DOHH2 (cell line): ENCODE measurements around the gene ARRB2.

ENCODE experiments used
- H3F3A ChIP-seq: fragments of 200-600 bp; sonication (generic), shearing (Covaris generic); 2 replicates; pipeline ENCODE4 v1.6.0; 2016; ENCODE audit warnings: antibody characterized with exemption, mild to moderate bottlenecking; ENCODE audit not compliant: control insufficient read depth, insufficient read depth
- H3K27ac ChIP-seq: fragments of 200-600 bp; sonication (generic); 2 replicates; pipeline ENCODE4 v1.5.1; 2014; ENCODE audit warnings: low read depth, mild to moderate bottlenecking, low read length, moderate library complexity
- H3K27me3 ChIP-seq: fragments of 200-600 bp; sonication (generic); 2 replicates; pipeline ENCODE4 v1.6.1; 2014; ENCODE audit warnings: mild to moderate bottlenecking, low read length, mixed read lengths; ENCODE audit not compliant: control insufficient read depth
- H3K36me3 ChIP-seq: fragments of 200-600 bp; sonication (generic); 2 replicates; pipeline ENCODE4 v1.6.1; 2014; ENCODE audit warnings: mild to moderate bottlenecking, low read length, moderate library complexity, mixed read lengths; ENCODE audit not compliant: control insufficient read depth
- H3K4me1 ChIP-seq: fragments of 200-600 bp; sonication (generic); 2 replicates; pipeline ENCODE4 v1.6.1; 2014; ENCODE audit warnings: mild to moderate bottlenecking, low read length, mixed read lengths; ENCODE audit not compliant: control insufficient read depth
- H3K4me2 ChIP-seq: fragments of 200-600 bp; sonication (generic); 2 replicates; pipeline ENCODE4 v1.6.0; 2014; ENCODE audit warnings: mild to moderate bottlenecking, low read length, moderate library complexity
- H3K4me3 ChIP-seq: fragments of 200-600 bp; sonication (generic); 2 replicates; pipeline ENCODE4 v1.5.1; 2014; ENCODE audit warnings: mild to moderate bottlenecking, low read length, mixed read lengths
- H3K79me2 ChIP-seq: fragments of 200-600 bp; sonication (generic); 2 replicates; pipeline ENCODE4 v1.6.1; 2014; ENCODE audit warnings: mild to moderate bottlenecking, low read length, mixed read lengths; ENCODE audit not compliant: control insufficient read depth
- H3K9me2 ChIP-seq: fragments of 200-600 bp; sonication (generic); replicated peaks from 2 replicates; pipeline ENCODE4 v1.6.1; 2014; ENCODE audit warnings: mild to moderate bottlenecking, low read length, mixed read lengths; ENCODE audit not compliant: control insufficient read depth
- H3K9me3 ChIP-seq: fragments of 200-600 bp; sonication (generic); 2 replicates; pipeline ENCODE4 v1.6.1; 2014; ENCODE audit warnings: antibody characterized with exemption, low read length, mixed read lengths; ENCODE audit not compliant: control insufficient read depth, insufficient read depth
- H4K20me1 ChIP-seq: fragments of 200-600 bp; sonication (generic); 2 replicates; pipeline ENCODE4 v1.6.0; 2014; ENCODE audit warnings: low read depth, mild to moderate bottlenecking, antibody characterized with exemption, low read length, moderate library complexity; ENCODE audit not compliant: control insufficient read depth, insufficient read depth
- EZH2phosphoT487 ChIP-seq: fragments of 200-600 bp; sonication (generic); IDR thresholded peaks from 2 replicates; pipeline ENCODE4 v1.6.1; 2017; ENCODE audit warnings: borderline replicate concordance, mild to moderate bottlenecking, antibody characterized with exemption, low read length, moderate library complexity, mixed read lengths
- TF ChIP-seq, protein P1 (sequence below): fragments of 200-600 bp; sonication (generic); IDR thresholded peaks from one replicate; pipeline ENCODE4 v1.5.1; 2014; ENCODE audit warnings: antibody characterized with exemption, mild to moderate bottlenecking, low read depth, low read length; ENCODE audit not compliant: poor library complexity, severe bottlenecking

Gene ARRB2

DNA sequence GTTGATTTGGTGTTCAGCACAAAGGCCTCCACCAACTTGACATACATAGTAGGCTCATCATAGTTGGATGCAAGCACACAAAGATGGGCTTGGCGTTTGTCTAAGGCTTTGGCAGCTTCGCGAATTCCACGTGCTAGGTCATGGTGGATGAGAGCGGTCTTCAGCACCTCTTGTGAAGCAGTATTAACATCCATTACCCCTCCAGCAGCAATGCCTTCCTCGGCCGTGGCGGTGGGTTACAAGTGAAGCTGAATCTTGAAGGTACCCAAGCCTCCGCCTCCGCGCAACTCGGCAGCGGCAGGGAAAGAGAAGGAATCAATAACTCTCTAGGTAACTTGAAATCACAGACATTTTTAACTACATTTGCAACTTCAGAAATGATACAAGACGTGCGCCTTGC lies 5.4 kb upstream of the ARRB2 start:
- no peak overlapping the region for H3K27ac ChIP-seq
- H3K79me2 ChIP-seq = peaks cover 53% of the 10 kb centered on the region
- peak overlapping the region; percentile 94 for H3K4me3 ChIP-seq
- peaks cover 32% of the 10 kb centered on the region for H3K4me1 ChIP-seq
- H3K9me3 ChIP-seq = peaks cover 3% of the 10 kb centered on the region; the same call in 1 of the 2 replicates
- no peaks in the 10 kb centered on the region for H4K20me1 ChIP-seq
- peak overlapping the region; percentile 86 for H3K4me2 ChIP-seq
- peaks cover 27% of the 10 kb centered on the region for H3K36me3 ChIP-seq
- no peaks in the 10 kb centered on the region for H3K9me2 ChIP-seq
- peaks cover 7% of the 10 kb centered on the region for H3F3A ChIP-seq
- TF ChIP-seq, protein P1, sequence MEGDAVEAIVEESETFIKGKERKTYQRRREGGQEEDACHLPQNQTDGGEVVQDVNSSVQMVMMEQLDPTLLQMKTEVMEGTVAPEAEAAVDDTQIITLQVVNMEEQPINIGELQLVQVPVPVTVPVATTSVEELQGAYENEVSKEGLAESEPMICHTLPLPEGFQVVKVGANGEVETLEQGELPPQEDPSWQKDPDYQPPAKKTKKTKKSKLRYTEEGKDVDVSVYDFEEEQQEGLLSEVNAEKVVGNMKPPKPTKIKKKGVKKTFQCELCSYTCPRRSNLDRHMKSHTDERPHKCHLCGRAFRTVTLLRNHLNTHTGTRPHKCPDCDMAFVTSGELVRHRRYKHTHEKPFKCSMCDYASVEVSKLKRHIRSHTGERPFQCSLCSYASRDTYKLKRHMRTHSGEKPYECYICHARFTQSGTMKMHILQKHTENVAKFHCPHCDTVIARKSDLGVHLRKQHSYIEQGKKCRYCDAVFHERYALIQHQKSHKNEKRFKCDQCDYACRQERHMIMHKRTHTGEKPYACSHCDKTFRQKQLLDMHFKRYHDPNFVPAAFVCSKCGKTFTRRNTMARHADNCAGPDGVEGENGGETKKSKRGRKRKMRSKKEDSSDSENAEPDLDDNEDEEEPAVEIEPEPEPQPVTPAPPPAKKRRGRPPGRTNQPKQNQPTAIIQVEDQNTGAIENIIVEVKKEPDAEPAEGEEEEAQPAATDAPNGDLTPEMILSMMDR = no peak
- TF ChIP-seq EZH2phosphoT487 = no peak
- no peaks in the 10 kb centered on the region for H3K27me3 ChIP-seq

DNA sequence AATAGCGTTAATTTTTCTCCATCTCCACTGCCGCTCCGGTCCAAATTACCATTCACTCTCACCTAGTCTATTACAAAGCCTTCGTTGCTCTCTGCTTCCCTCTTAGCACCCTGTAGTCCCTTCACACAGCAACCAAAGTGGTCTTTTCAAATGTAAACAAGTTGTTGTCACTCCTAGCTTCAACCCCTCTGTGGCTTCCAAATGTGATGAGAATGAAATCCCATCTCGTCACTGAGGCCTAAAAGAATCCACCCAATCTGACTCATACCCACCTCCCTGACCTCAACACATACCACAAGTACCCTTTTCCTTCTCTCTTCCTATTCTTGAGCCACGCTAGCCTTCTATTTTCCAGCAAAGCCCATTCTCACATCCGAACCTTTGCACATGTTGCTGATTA lies 4.3 kb upstream of the ARRB2 start:
- Histone ChIP-seq H3F3A (peaks cover 7% of the 10 kb centered on the region), H4K20me1 (no peaks in the 10 kb centered on the region), H3K4me1 (peaks cover 35% of the 10 kb centered on the region), H3K27ac (no peak overlapping the region), H3K9me2 (no peaks in the 10 kb centered on the region), H3K9me3 (peaks cover 3% of the 10 kb centered on the region; the same call in 1 of the 2 replicates), H3K27me3 (no peaks in the 10 kb centered on the region), H3K4me2 (no peak overlapping the region), H3K4me3 (no peak overlapping the region), H3K36me3 (peaks cover 20% of the 10 kb centered on the region), H3K79me2 (peaks cover 47% of the 10 kb centered on the region)
- no peak for TF ChIP-seq EZH2phosphoT487

DNA sequence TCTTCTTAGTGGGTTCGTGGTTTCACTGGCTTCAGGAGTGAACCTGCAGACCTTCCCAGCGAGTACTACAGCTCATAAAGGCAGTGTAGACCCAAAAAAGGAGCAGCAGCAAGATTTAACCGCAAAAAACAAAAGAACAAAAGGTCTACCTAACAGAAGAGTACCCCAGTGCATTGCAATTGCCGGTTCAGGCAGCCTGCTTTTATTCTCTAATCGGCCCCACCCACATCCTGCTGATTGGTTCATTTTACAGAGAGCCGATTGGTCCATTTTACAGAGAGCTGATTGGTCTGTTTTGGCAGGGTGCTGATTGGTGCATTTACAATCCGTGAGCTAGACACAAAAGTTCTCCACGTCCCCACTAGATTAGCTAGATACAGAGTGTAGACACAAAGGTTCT lies 2.0 kb upstream of the ARRB2 start:
- Histone ChIP-seq H3K4me3 (no peak overlapping the region), H3K79me2 (peaks cover 39% of the 10 kb centered on the region), H3F3A (peaks cover 12% of the 10 kb centered on the region), H4K20me1 (no peaks in the 10 kb centered on the region; the same call in 1 of the 2 replicates), H3K4me1 (peaks cover 29% of the 10 kb centered on the region), H3K9me3 (peaks cover 3% of the 10 kb centered on the region; the same call in 1 of the 2 replicates), H3K9me2 (no peaks in the 10 kb centered on the region), H3K27ac (no peak overlapping the region), H3K27me3 (no peaks in the 10 kb centered on the region), H3K36me3 (peaks cover 9% of the 10 kb centered on the region; the same call in 1 of the 2 replicates), H3K4me2 (no peak overlapping the region)
- TF ChIP-seq EZH2phosphoT487 = no peak
- TF ChIP-seq, protein P1 = no peak

DNA sequence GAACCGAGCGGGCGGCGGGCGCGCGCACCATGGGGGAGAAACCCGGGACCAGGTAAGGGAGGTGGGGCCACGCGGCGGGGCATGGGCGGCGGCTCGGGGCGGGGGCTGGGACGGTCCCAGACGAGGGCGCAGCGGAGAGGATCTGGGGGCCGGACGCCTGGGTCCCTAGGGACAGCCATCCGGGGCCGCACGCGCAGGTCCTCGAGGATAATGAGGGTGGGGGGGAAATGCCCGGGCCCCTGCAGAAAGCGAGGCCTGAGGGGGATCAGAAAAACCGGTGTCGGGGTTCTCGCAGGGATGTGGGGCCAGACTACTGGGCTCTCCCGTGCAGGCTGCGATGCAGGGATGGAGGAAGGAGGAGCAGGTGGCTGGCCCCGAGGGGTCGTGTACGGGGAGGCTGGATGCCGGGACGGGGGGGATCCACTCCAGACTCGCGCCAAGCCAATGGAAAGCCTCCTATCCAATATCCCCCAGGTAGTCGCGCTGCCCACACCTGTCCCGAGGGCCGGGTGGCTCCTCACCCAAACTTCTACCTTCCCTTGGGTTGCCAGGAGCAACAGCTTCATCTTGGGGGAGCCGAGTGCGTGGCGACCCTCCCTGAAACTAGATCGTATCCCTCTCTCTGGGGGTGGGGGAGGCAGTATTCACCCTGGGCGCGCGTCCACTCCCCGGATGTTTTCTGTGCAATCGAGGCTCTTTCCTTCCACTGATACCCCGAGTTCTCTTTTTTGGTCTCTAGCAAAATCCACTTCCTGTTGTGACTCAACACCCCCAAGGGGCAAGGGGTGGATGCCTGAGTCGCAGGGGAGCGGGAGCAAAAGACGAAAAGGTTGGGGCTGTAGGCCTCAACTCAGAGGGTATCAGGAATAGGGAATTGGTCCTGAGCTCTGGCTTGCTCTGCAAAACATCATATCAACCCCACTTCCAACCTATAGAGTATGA lies 532 bp downstream of the ARRB2 start:
- H3F3A ChIP-seq = peaks cover 12% of the 10 kb centered on the region
- H3K4me3 ChIP-seq = peak overlapping the region; percentile 92
- H3K4me1 ChIP-seq = peaks cover 28% of the 10 kb centered on the region
- H4K20me1 ChIP-seq = no peaks in the 10 kb centered on the region; the same call in 1 of the 2 replicates
- H3K27me3 ChIP-seq = no peaks in the 10 kb centered on the region
- peak overlapping the region; percentile 99 for H3K4me2 ChIP-seq
- peak overlapping the region; percentile 62 for H3K27ac ChIP-seq
- peaks cover 10% of the 10 kb centered on the region for H3K36me3 ChIP-seq
- peaks cover 3% of the 10 kb centered on the region; the same call in 1 of the 2 replicates for H3K9me3 ChIP-seq
- H3K79me2 ChIP-seq = peaks cover 21% of the 10 kb centered on the region
- no peaks in the 10 kb centered on the region for H3K9me2 ChIP-seq
- TF ChIP-seq EZH2phosphoT487 = no peak
- TF ChIP-seq, protein P1 = no peak
